Endothelial cell of umbilical vein (primary cell): ENCODE results near the gene DLG1. TPM values are rescaled to one million over a fixed set of nuclear protein-coding genes. Genes with fewer than 3 reads are reported as not detected.

Experiments
- BruUV-seq: library from RNA; stranded (reverse); fragments of 400-500 nt; replicated peaks from 2 replicates; lab custom pipeline; 2021; lab: Mats Ljungman, UMichigan
- CTCF ChIA-PET: fragments of 300-600, 350-600 bp; sonication (Branson Sonifier 250); formaldehyde crosslinking; loops from one replicate; lab custom pipeline; 2021; ENCODE audit warnings: antibody characterized with exemption, inconsistent platforms; lab: Charles Lee
- POLR2A ChIA-PET: fragments of 300-600, 350-600 bp; sonication (Branson Sonifier 250); formaldehyde crosslinking; loops from one replicate; lab custom pipeline; 2021; ENCODE audit warnings: antibody characterized with exemption, inconsistent platforms; lab: Charles Lee
- DNase-seq: peaks from one replicate; pipeline ENCODE4 v3.0.0-alpha.2; 2011; ENCODE audit warnings: low read depth, low spot score
- FAIRE-seq: peaks from 2 replicates; lab custom pipeline; 2011; peaks lifted over from hg19 to GRCh38; lab: Jason Lieb, UNC
- H2AFZ ChIP-seq: 2 replicates; pipeline ENCODE4 v1.6.0; 2012; ENCODE audit warnings: low read depth, low read length, control low read depth, inconsistent platforms
- H3K27ac ChIP-seq: 2 replicates; pipeline ENCODE4 v1.5.1; 2011; ENCODE audit warnings: low read depth, mild to moderate bottlenecking, control low read depth, low read length, moderate library complexity; ENCODE audit not compliant: insufficient read depth
- H3K27me3 ChIP-seq, 2 experiments: 2 replicates each; pipeline versions ENCODE4 v1.6.0 to v1.6.1; 2011; ENCODE audit warnings: low read length in 2 of 2, mixed read lengths in 1 of 2; ENCODE audit not compliant: control insufficient read depth in 2 of 2, insufficient read depth in 2 of 2
- H3K36me3 ChIP-seq, 2 experiments: 2 replicates in 1 of 2; 3 replicates in 1 of 2; pipeline ENCODE4 v1.5.1; 2011; ENCODE audit warnings: low read length in 2 of 2, mild to moderate bottlenecking in 1 of 2, moderate library complexity in 1 of 2; ENCODE audit not compliant: control insufficient read depth in 2 of 2, insufficient read depth in 2 of 2; ENCODE audit errors: extremely low read depth in 1 of 2
- H3K4me1 ChIP-seq: 3 replicates; pipeline ENCODE4 v1.5.1; 2011; ENCODE audit warnings: mild to moderate bottlenecking, low read length; ENCODE audit not compliant: control insufficient read depth, insufficient read depth; ENCODE audit errors: extremely low read depth
- H3K4me2 ChIP-seq: 2 replicates; pipeline ENCODE4 v1.6.1; 2011; ENCODE audit warnings: low read length, control low read depth, mixed read lengths; ENCODE audit not compliant: insufficient read depth
- H3K4me3 ChIP-seq, 3 experiments: fragments of 200-600 bp in 1 of 3; sonication (generic), shearing (Covaris generic) in 1 of 3; replicated peaks in 1 of 3; 2 replicates each; pipeline ENCODE4 v1.5.1; 2011 to 2016; ENCODE audit warnings: control low read depth in 3 of 3, low read length in 3 of 3, mild to moderate bottlenecking in 2 of 3, inconsistent platforms in 1 of 3, low read depth in 1 of 3, moderate library complexity in 1 of 3; ENCODE audit not compliant: insufficient read depth in 1 of 3
- H3K79me2 ChIP-seq: 2 replicates; pipeline ENCODE4 v1.6.0; 2012; ENCODE audit warnings: low read length, inconsistent platforms; ENCODE audit not compliant: control insufficient read depth, insufficient read depth
- H3K9ac ChIP-seq: replicated peaks from 2 replicates; pipeline ENCODE3; 2011; ENCODE audit warnings: low read length, control low read depth; ENCODE audit not compliant: insufficient read depth; ENCODE audit errors: extremely low read depth
- H3K9me1 ChIP-seq: replicated peaks from 3 replicates; pipeline ENCODE4 v1.6.0; 2011; ENCODE audit warnings: mild to moderate bottlenecking, low read length; ENCODE audit not compliant: control insufficient read depth, insufficient read depth; ENCODE audit errors: extremely low read depth
- H3K9me3 ChIP-seq: replicated peaks from 2 replicates; pipeline ENCODE4 v1.5.1; 2012; ENCODE audit warnings: low read length, inconsistent platforms; ENCODE audit not compliant: control insufficient read depth, insufficient read depth
- H4K20me1 ChIP-seq: replicated peaks from 2 replicates; pipeline ENCODE3; 2011; ENCODE audit warnings: mild to moderate bottlenecking, low read length; ENCODE audit not compliant: control insufficient read depth, insufficient read depth; ENCODE audit errors: extremely low read depth
- EZH2 ChIP-seq: IDR thresholded peaks from 2 replicates; pipeline ENCODE4 v1.6.1; 2012; ENCODE audit warnings: borderline replicate concordance, low read depth, mild to moderate bottlenecking, moderate library complexity, low read length, inconsistent platforms; ENCODE audit not compliant: severe bottlenecking
- FOS ChIP-seq: IDR thresholded peaks from 2 replicates; pipeline ENCODE4 v1.6.1; 2011; ENCODE audit warnings: mild to moderate bottlenecking, low read length, moderate library complexity, borderline replicate concordance; ENCODE audit not compliant: insufficient read depth
- GATA2 ChIP-seq: IDR thresholded peaks from 2 replicates; pipeline ENCODE4 v1.7.0; 2011; ENCODE audit warnings: low read depth, mild to moderate bottlenecking, moderate library complexity, mixed read lengths, low read length; ENCODE audit not compliant: insufficient read length, insufficient read depth
- JUN ChIP-seq: IDR thresholded peaks from 2 replicates; pipeline ENCODE4 v1.6.1; 2011; ENCODE audit warnings: borderline replicate concordance, low read depth; ENCODE audit not compliant: insufficient read length, insufficient read depth
- MAX ChIP-seq: IDR thresholded peaks from 2 replicates; pipeline ENCODE4 v1.6.1; 2011; ENCODE audit not compliant: insufficient read depth, insufficient read length
- MYC ChIP-seq: IDR thresholded peaks from one replicate; pipeline ENCODE4 v1.6.1; 2011; ENCODE audit warnings: mild to moderate bottlenecking, low read depth, low read length
- POLR2A ChIP-seq: IDR thresholded peaks from 2 replicates; pipeline ENCODE4 v1.6.1; 2012; ENCODE audit warnings: low read depth, mild to moderate bottlenecking, control low read depth, low read length
- POLR2AphosphoS5 ChIP-seq: IDR thresholded peaks from 2 replicates; pipeline ENCODE4 v1.6.1; 2012; ENCODE audit warnings: low read depth, mild to moderate bottlenecking, control low read depth, low read length, moderate library complexity; ENCODE audit not compliant: insufficient read depth
- dilution Hi-C: fragments of 300-500 bp; cut with MboI; formaldehyde crosslinking; loops from one replicate; pipeline ENCODE4 v1.15.0; 2019; ENCODE audit warnings: low sequenced_read_pairs; ENCODE audit not compliant: extremely low pct_ligation_motif_present
- intact Hi-C: fragments of 100-400 bp; cut with micrococcal nuclease; formaldehyde crosslinking; loops from one replicate; pipeline ENCODE4 v1.10.0; 2022
- polyA plus RNA-seq, 4 experiments: library from polyadenylated mRNA; depleted of rRNA in 3 of 4; stranded (reverse) in 3 of 4; unstranded in 1 of 4; fragments of >200 nt; gene quantifications; 2 replicates each; pipeline versions ENCODE4 v1.2.1 to v1.2.3, GENCODE V29; 2011 to 2012; ENCODE audit warnings: missing spikeins in 1 of 4
- total RNA-seq: library from RNA; stranded (reverse); gene quantifications from 2 replicates; pipeline ENCODE4 v1.2.3, GENCODE V29; 2021
- TF ChIP-seq, protein P1 (sequence below), 2 donors: IDR thresholded peaks; 1 replicate in 1 of 2; 2 replicates in 1 of 2; pipeline ENCODE4 v1.5.1; 2011; ENCODE audit warnings: low read length in 2 of 2, mild to moderate bottlenecking in 2 of 2, moderate library complexity in 2 of 2, control low read depth in 1 of 2, inconsistent platforms in 1 of 2, low read depth in 1 of 2; ENCODE audit not compliant: insufficient read depth in 1 of 2; ENCODE audit errors: extremely low read depth in 1 of 2

The DLG1 gene
- total and polyA plus RNA-seq, 2 donors (not counting 3 experiments of a cell fraction or from before 2014, with no cell fraction given): 26.5 to 80.1 TPM

DNA sequence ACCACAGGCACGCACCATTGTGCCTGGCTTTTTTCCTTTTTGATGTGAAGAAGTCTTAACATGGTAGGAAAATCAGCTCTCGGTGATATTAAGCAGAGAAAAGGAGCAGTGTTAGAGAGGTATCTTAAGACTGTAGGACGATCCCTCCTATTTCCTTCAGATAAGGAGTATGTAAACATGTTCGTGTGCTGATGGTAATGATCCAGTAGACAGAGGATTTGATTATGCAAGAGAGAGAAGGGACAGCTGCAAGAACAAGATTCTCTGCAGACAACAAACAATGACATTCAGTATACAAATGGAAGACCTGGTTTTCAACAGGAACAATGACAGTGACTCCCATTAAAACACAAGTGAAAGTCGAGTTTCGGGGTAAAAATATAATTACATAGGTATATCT, 173.7 kb downstream of the DLG1 start:
- H3K4me1 ChIP-seq: no peaks in the 10 kb centered on the region
- ChIA-PET POLR2A (no interaction called here), CTCF (interaction anchor here (0.9 kb wide), 1 partner anchor 63 kb away, joined by 3 read pairs; no protein-coding TSS in a partner anchor)
- no TSS peak for BruUV-seq
- no peak overlapping the region for H3K27ac ChIP-seq
- H3K9me3 ChIP-seq: no peaks in the 10 kb centered on the region
- H3K36me3 ChIP-seq: peaks cover 0 to 2% of the 10 kb centered on the region in 2 experiments
- H3K79me2 ChIP-seq: peaks cover 2% of the 10 kb centered on the region
- no peak for TF ChIP-seq POLR2A
- intact Hi-C loops: no loop called here
- no peak overlapping the region for H3K4me2 ChIP-seq
- H3K27me3 ChIP-seq: no peaks in the 10 kb centered on the region
- no peak for DNase-seq
- dilution Hi-C loops: no loop called here
- no peaks in the 10 kb centered on the region for H3K9me1 ChIP-seq
- no peak overlapping the region for H3K4me3 ChIP-seq
- no peaks in the 10 kb centered on the region for H4K20me1 ChIP-seq
- H2AFZ ChIP-seq: no peak overlapping the region
- H3K9ac ChIP-seq: no peak overlapping the region
- FAIRE-seq: no peak

DNA sequence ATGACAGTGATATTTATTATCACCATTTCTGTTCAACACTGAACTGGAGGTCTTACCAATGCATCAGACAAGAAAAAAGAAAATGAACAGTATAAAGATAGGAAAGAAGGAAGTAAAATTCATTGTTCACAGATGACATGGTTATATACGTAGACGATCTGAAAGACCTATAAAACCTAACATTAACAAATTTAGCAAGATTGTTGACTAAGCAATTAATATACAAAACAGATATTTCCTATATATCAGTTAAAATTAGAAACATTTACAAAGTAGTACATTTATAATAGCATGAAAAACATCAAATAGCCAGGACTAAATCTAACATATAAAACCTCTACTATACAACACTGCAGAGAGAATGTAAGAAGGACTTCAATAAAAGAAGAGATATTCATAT, 176.0 kb downstream of the DLG1 start:
- intact Hi-C loops: no loop called here
- ChIA-PET CTCF (no interaction called here), POLR2A (no interaction called here)
- no peak overlapping the region for H3K9ac ChIP-seq
- peaks cover 2% of the 10 kb centered on the region for H3K79me2 ChIP-seq
- H2AFZ ChIP-seq: no peak overlapping the region
- dilution Hi-C loops: no loop called here
- H3K9me1 ChIP-seq: no peaks in the 10 kb centered on the region
- FAIRE-seq (no peak), DNase-seq (no peak)
- TF ChIP-seq, protein P1, sequence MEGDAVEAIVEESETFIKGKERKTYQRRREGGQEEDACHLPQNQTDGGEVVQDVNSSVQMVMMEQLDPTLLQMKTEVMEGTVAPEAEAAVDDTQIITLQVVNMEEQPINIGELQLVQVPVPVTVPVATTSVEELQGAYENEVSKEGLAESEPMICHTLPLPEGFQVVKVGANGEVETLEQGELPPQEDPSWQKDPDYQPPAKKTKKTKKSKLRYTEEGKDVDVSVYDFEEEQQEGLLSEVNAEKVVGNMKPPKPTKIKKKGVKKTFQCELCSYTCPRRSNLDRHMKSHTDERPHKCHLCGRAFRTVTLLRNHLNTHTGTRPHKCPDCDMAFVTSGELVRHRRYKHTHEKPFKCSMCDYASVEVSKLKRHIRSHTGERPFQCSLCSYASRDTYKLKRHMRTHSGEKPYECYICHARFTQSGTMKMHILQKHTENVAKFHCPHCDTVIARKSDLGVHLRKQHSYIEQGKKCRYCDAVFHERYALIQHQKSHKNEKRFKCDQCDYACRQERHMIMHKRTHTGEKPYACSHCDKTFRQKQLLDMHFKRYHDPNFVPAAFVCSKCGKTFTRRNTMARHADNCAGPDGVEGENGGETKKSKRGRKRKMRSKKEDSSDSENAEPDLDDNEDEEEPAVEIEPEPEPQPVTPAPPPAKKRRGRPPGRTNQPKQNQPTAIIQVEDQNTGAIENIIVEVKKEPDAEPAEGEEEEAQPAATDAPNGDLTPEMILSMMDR (IDR thresholded peaks at IDR 0.05; ENCODE audit: extremely low read depth in 1 of 2, insufficient read depth in 1 of 2, low read depth in 1 of 2, low read length in 2 of 2): no peak
- TF ChIP-seq MAX: no peak
- TF ChIP-seq FOS: no peak
- TF ChIP-seq POLR2AphosphoS5: no peak
- no peak for TF ChIP-seq GATA2
- no peak for TF ChIP-seq POLR2A
- TF ChIP-seq EZH2: no peak
- TF ChIP-seq JUN: no peak
- TF ChIP-seq MYC: no peak
- H3K36me3 ChIP-seq: peaks cover 0 to 2% of the 10 kb centered on the region in 2 experiments
- H3K4me3 ChIP-seq: no peak overlapping the region
- no peaks in the 10 kb centered on the region for H3K4me1 ChIP-seq
- H3K9me3 ChIP-seq: no peaks in the 10 kb centered on the region
- no peaks in the 10 kb centered on the region for H3K27me3 ChIP-seq
- no peaks in the 10 kb centered on the region for H4K20me1 ChIP-seq
- no peak overlapping the region for H3K27ac ChIP-seq
- no TSS peak for BruUV-seq
- no peak overlapping the region for H3K4me2 ChIP-seq
